HFFc6 (cell line): Measurements from ENCODE around the gene KCNIP4. TPM values are rescaled to one million over a fixed set of nuclear protein-coding genes. Genes with fewer than 3 reads are reported as not detected.

Experiments
- DNase-seq: peaks from one replicate; pipeline ENCODE4 v3.0.0-alpha.2; 2018
- H3K27ac Mint-ChIP-seq: 2 replicates; pipeline ENCODE4 v1.8.0; 2020; ENCODE audit warnings: mild to moderate bottlenecking, mixed read lengths
- H3K27me3 Mint-ChIP-seq: 2 replicates; pipeline ENCODE4 v1.8.0; 2021; ENCODE audit warnings: mild to moderate bottlenecking, moderate library complexity, mixed read lengths; ENCODE audit not compliant: insufficient read depth
- H3K36me3 Mint-ChIP-seq: 2 replicates; pipeline ENCODE4 v1.8.0; 2021; ENCODE audit warnings: low read depth, mixed read lengths
- H3K4me1 Mint-ChIP-seq: 2 replicates; pipeline ENCODE4 v1.8.0; 2020; ENCODE audit warnings: low read depth, mixed read lengths
- H3K4me3 Mint-ChIP-seq: 2 replicates; pipeline ENCODE4 v1.8.0; 2020; ENCODE audit warnings: mild to moderate bottlenecking, moderate library complexity, mixed read lengths
- H3K9me3 Mint-ChIP-seq: 2 replicates; pipeline ENCODE4 v1.8.0; 2020; ENCODE audit warnings: mild to moderate bottlenecking, mixed read lengths
- CTCF ChIP-seq: fragments of 200-600 bp; sonication (generic); IDR thresholded peaks from 2 replicates; pipeline ENCODE4 v1.5.0; 2021; ENCODE audit warnings: antibody characterized with exemption, mild to moderate bottlenecking
- total RNA-seq, 6 experiments: library from RNA; stranded (reverse); fragmentation: NEBNext Ultra II Directional; extraction: Animal tissue kit (Norgen Biotek cat#: 25700); gene quantifications; 2 replicates in 1 of 6; 3 replicates in 5 of 6; pipeline ENCODE4 v1.2.3, GENCODE V29; 2021

Gene KCNIP4
- total RNA-seq, 6 experiments from 2014 or later = not detected

- DNase-seq = no peak
- TF ChIP-seq CTCF = no peak
- peaks cover 2% of the 10 kb centered on the region for H3K27me3 Mint-ChIP-seq
- no peaks in the 10 kb centered on the region for H3K36me3 Mint-ChIP-seq
- H3K4me1 Mint-ChIP-seq = no peaks in the 10 kb centered on the region
- no peak overlapping the region for H3K27ac Mint-ChIP-seq
- peaks cover 11% of the 10 kb centered on the region for H3K9me3 Mint-ChIP-seq
- H3K4me3 Mint-ChIP-seq = no peak overlapping the region
These were observed 1003.6 kb downstream of the KCNIP4 start for GRCh38 chr4:20944961-20945360.

- no peak for TF ChIP-seq CTCF
- Mint-ChIP-seq H3K27ac (no peak overlapping the region), H3K9me3 (peaks cover 11% of the 10 kb centered on the region), H3K4me3 (no peak overlapping the region), H3K4me1 (no peaks in the 10 kb centered on the region), H3K27me3 (peaks cover 2% of the 10 kb centered on the region), H3K36me3 (no peaks in the 10 kb centered on the region)
- no peak for DNase-seq
These were observed 1004.1 kb downstream of the KCNIP4 start for GRCh38 chr4:20944451-20944850.

- DNase-seq = no peak
- H3K4me1 Mint-ChIP-seq = no peaks in the 10 kb centered on the region
- no peak overlapping the region for H3K27ac Mint-ChIP-seq
- TF ChIP-seq CTCF = no peak
- no peaks in the 10 kb centered on the region for H3K27me3 Mint-ChIP-seq
- no peaks in the 10 kb centered on the region for H3K36me3 Mint-ChIP-seq
- peaks cover 4% of the 10 kb centered on the region for H3K9me3 Mint-ChIP-seq
- no peak overlapping the region for H3K4me3 Mint-ChIP-seq
These were observed 1010.4 kb downstream of the KCNIP4 start for GRCh38 chr4:20938204-20938603.

GRCh38 chr4:20926529-20926928 lies 1022.0 kb downstream of the KCNIP4 start:
- Mint-ChIP-seq H3K4me1 (no peaks in the 10 kb centered on the region), H3K9me3 (no peaks in the 10 kb centered on the region), H3K4me3 (no peak overlapping the region), H3K27me3 (no peaks in the 10 kb centered on the region), H3K27ac (no peak overlapping the region), H3K36me3 (no peaks in the 10 kb centered on the region)
- DNase-seq = no peak
- no peak for TF ChIP-seq CTCF

- H3K36me3 Mint-ChIP-seq = no peaks in the 10 kb centered on the region
- no peaks in the 10 kb centered on the region for H3K4me1 Mint-ChIP-seq
- no peak overlapping the region for H3K4me3 Mint-ChIP-seq
- no peak overlapping the region for H3K27ac Mint-ChIP-seq
- no peak for TF ChIP-seq CTCF
- no peaks in the 10 kb centered on the region for H3K27me3 Mint-ChIP-seq
- DNase-seq = no peak
- peaks cover 5% of the 10 kb centered on the region; the same call in 1 of the 2 replicates for H3K9me3 Mint-ChIP-seq
These were observed 1023.4 kb downstream of the KCNIP4 start for GRCh38 chr4:20925176-20925575.

GRCh38 chr4:20922962-20923361 lies 1025.6 kb downstream of the KCNIP4 start:
- no peaks in the 10 kb centered on the region for H3K36me3 Mint-ChIP-seq
- H3K27me3 Mint-ChIP-seq = no peaks in the 10 kb centered on the region
- no peaks in the 10 kb centered on the region for H3K4me1 Mint-ChIP-seq
- TF ChIP-seq CTCF = no peak
- no peak overlapping the region for H3K4me3 Mint-ChIP-seq
- H3K27ac Mint-ChIP-seq = no peak overlapping the region
- H3K9me3 Mint-ChIP-seq = peaks cover 5% of the 10 kb centered on the region; the same call in 1 of the 2 replicates
- no peak for DNase-seq
